Activated naive CD4-positive, alpha-beta T cell treated with Interleukin-2 at 50 U/mL for 16 hours (primary cell): ENCODE data around the gene GRIK1.

Experiments used
- DNase-seq: peaks from one replicate; pipeline ENCODE4 v3.0.0-alpha.2; 2020

Gene GRIK1

DNA sequence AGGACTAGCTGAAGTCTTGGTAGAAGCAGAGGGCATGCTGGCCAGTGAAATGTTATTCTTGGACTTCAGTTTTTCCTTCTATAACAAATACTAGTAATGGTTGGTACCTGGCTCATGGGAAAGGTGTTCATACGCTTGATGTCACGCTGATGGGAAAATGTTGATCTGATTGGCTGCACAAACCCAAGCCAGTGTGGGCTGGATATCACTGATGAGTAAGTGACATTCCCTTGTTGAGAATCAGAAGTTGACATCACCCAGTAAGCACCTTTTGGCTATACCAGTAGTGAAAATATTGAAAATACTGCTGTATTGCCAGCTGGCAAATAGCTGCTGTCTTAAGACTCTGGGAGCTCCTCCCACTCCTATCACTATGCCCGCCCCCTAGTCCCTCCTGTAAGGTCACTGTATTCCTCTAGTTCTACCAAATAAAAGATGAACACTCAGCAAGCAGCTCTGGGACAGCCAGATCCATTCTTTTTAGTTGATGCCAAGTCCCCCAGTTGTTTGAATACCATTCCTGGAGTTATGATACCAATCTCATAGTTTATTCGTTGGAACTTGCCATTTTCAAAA, 168.2 kb downstream of the GRIK1 start:
- DNase-seq = no peak

DNA sequence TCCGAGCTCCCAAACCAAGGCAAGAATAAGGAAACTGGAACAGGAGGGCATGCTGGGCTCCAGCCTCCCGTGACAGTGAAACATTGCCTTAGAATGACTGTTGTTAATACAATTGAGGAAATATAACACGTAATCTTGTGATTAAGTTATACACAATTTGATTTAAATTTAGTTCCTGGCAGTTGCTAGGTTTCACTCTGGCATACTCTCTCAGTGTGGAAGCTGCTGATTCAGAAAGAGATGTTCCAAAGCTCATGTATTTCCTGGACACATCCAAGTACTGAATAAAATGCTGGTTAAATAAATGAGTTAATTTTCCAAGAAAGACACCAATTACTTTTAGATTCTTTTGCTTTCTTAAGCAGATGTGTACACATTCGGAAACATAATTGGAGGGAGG, 176.1 kb downstream of the GRIK1 start:
- no peak for DNase-seq

DNA sequence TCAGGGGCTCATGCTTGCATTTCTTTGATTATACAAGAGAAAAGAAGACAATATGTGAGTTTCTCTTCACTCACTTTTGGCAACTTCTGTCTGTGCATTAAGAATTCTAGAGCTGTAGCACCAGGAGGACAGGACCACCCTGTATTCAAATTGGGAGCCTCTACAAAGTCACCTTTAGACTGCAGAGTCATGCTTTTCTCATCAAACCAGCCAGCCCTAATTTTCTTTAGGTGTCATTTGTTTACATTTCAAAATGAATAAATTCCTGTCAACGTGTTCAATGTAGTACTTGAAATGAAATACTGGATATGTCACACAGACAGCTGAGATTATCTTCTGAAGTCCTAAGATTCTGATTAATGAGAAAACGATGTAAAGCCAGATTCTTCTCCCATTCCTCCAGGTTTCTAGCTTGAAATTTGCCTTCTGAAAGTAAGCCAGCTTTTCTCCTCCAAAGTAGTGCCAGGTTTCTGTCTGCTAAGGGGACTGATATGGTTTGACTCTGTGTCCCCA, 177.2 kb downstream of the GRIK1 start:
- no peak for DNase-seq

DNA sequence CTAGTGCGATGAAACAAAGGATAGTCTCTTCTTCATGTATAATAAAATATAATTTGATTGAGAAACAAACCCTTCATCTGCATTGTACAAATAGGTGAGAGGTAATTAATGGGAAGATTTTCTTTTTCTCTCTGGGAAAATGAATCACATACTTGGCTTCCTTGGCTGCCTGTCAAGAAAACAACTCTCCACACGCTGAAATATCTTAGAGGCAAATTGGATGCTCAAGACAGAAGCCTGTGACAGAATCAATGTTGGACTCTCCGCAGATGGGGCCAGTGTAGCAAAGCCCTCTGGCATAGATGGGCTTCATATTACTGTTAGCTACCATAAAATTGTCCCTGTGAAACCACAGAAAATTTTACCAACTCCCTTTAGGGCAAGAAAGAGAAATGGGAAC, 186.6 kb downstream of the GRIK1 start:
- no peak for DNase-seq

DNA sequence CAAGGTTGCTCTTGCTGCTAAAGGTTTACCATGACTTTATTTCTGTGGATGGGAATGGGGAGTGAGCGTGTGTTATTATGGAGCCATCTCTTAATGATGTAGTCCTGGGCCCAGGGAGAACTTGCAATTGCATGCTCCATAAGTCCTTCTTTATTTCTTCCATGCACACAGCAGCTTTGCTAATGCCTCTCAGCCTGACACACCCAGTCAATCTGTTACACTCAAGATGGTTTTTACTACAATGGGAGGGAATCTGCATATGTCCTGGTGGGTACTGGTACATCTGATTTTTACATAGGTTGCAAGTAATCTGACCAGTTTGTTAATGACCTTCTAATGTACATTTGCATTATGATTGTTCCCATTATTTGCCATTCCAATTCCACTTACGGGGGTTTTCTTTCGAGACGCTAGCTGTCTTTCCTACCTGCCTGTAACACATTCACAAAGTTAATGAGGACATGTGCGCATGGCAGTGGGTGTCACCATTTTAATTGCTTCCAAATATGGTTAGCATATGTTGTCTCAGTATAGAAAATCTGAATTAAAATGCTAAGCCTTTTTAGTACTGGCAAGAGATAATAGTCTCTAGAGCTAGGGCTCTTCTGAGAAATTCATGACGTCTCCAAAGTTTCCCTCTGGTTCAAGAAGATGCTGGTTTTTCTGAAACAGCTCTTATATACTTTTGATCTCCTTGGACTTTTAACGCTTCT, 188.2 kb downstream of the GRIK1 start:
- no peak for DNase-seq

DNA sequence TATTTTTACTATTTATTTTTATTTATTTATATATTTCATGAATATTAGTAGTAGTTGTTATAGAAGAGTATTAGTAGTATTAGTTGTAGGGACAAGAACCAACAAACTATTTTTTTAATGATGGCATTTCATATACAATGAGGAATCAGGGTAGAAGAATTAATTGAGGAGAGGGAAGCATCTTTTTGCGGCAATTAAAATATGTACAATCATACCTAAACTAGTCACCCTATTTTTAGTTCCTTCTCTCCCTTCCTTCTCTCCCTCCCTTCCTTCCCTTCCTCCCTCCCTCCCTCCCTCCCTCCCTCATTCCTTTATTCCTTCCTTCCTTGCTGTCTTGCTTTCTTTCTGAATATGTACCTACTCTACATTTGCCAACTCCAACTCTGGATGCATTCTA, 189.8 kb downstream of the GRIK1 start:
- DNase-seq = no peak

DNA sequence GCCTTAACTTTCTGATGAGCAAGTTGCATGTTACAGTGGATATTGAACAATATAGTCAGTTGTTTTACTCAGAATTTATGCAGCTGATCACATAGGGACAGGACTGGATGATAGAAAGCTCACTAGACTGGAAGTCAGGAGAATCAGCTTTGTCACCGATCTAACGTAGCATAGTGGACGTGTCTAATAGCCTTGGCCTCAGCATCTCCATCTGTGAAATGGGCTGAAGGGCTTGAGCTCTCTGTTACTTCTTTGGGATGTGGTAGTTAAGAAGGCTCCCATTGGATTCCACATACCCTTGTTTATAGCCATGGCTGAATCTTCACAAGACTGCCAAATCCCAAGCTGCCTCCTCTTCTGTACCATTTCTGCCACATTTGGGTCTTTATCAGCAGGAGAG, 190.6 kb downstream of the GRIK1 start:
- no peak for DNase-seq

DNA sequence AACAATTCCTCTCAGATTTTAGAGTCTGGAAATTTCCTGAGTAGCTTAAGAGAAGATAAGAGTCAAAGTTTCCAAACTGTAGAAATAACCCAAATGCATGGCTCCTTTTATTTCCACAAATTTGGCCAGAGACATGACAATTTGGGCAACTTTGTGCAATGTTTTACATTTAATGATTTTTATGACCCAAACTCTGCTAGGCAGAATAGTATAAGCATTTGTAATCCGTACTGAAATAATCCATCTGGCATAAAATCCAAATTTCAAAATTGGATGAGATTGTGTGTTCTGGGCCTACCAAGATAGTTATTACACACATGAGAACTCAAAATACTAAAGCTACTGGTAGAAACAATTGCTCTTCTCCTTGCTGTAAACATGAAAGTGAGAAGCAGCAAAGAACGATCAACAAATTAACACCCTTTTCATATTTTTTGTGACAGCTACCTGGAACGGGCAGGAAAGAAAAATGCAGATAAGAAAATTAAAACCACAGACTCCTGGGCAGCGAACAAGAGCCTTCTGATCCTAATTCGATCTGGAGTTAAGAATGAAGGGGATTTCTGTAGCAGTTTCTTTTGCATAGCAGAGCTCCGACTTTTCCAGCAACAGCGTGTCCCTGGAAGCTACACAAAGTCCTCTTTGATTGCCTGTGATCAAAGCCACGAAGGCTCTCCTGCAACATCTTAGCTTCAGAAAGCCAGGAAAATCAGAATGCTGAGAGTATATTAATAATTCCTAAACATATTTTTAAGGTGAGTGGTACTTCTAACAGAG, 191.2 kb downstream of the GRIK1 start:
- no peak for DNase-seq

DNA sequence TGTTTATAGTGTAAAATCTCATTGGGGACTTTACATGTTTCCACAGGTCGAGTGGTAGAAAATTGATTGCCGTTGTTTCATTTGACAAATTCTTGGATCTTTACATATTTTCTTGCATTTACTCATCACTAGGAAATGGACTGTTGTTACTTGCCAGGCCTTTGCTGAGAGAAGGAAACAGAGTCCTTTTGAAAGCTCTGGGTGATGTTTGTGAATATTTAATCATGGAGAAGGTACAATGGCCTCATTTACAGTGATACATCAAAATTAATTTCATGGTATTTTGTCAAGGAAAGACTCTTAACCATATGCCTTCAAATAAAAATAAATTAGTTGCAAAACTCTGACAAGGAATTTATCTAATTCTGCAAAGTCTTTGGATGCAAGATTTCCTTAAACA, 198.0 kb downstream of the GRIK1 start:
- DNase-seq = no peak

DNA sequence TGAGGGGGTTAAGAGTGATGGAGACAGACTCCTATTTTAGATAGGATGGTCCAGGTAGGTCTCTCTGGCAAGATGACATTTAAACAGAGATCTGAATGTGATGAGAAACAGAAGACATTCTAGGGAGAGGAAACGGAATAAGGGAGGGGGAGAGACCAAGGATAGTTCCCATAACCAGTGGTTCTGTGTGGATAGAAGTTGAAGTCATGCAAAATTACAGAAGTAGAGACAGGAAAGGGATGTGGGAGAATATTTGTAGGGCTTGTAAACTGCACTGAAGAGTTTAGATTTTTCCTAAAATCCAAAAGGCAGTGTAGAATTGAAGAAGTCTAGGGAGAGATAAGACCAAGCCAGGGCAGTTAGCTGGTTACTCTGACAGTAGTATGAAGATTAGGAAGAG, 200.6 kb downstream of the GRIK1 start:
- no peak for DNase-seq

DNA sequence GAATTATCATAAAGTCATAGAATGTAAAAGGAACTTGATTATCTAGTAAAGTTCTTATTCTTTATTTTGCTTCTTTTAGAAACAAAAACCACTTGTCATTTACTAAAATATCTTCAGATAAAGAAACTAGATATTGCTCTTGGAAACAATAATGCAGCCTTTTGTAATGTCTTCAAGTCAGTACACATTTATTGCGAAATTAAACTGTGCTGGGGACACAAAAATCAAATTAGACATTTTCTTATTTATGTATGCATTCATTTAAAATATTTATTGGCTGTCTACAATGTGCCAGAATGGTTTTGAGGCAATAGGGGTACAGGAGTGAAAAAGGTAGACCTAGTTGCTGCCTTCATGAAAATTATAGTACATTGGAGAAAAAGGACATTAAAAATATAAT, 201.1 kb downstream of the GRIK1 start:
- no peak for DNase-seq

DNA sequence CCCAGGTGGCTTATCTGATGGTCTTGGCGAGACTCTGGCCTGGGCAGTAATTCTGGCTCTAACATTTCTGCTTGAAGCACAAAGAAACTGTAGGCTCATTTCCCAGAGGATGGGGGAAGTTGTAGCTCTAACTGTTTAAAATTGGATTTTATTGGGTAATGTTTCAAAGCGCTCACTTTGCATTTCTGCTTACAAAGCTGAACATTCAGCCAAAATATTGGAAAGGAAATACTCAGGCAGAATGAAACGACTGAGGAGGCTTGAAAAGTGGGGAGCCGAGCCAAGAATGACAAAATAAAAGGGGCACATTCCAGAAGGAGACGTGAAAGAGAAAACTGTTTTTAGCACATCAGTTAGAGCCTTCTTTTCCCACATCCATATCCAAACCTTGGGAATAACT, 202.6 kb downstream of the GRIK1 start:
- no peak for DNase-seq

DNA sequence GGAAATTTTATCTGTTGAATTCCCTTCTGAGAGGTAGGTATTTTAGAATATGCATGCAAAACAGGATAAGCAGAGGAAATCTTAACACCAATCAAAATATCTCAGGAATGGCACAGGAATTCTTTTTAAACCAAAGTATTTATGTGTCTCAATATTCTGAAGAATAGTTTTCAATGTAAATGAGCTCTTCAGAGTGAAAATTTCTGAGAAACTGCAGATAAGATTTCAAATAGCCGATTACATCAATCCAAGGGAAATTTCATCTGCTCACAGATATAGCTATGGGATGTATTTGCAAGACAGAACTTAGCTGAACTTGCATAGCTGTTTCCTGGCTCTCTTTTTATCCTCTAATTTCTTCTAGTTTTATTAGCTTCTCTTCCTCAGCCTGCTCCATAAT, 209.5 kb downstream of the GRIK1 start:
- DNase-seq = no peak

DNA sequence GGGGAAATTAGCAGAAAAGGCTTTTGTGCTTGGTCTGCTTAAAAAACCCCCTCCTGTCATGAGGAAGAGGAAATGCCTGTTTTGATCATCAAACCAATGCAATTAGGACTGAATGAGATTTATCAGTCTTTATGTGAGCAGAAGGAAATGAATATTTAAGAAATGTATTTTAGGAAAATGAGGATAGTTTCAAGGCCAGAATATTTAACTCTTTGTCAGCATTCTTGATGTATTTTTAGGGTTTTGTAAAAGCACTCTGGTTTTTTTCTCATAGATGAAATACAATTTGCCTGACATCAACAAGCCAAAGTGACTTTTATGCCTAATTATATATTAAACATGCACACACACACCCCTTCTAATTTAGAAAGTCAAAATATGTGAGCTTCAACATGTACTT, 213.8 kb downstream of the GRIK1 start:
- DNase-seq = no peak

DNA sequence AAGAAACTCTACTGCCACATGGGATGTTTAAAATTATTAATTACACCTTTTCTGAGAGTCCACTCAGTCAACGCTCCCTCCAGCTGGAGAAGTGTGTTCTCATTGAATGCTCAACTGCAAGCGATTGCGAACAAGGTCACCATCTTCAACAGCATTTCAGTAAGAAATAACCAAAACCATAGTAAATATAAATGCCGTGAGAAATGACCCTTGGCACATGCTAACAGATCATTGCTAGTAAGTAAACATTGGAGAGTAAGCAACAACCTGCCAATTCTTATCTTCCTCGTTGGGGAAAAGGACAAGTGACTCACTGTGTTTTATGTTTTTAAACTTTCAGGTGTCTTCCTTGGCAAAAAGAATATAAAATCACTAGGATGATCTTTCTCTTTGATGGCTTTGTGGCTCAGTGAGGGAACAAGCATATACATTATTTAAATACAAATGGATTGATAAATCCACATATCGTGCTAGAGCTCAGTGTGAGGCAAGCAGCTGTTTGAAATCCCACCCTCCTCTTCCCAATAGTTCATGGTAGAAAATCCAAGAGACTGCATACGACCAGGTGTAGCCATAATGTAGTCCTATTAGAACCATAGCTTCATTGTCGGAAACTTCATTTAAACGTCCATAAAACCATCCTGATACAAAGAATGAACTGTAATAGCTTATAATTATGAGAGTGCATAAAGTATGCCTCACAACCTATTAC, 214.6 kb downstream of the GRIK1 start:
- DNase-seq = no peak

DNA sequence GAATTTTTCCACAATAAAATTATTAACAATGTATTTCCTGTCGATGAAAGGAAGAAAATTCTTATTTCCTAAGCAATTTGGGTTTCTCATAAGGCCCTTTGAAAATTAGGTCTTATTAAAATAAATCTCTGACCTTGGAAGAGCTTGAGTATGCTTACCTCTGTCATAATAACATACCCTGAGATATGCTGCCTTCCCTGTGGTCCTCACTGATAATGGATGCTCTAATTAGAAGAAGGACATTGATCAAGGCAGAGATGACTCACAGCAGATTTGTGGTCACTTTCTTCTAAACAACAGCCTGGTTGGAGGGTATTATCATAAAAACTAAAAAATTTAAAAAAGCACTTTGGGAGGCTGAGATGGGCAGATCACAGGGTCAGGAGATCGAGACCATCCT, 217.8 kb downstream of the GRIK1 start:
- no peak for DNase-seq

DNA sequence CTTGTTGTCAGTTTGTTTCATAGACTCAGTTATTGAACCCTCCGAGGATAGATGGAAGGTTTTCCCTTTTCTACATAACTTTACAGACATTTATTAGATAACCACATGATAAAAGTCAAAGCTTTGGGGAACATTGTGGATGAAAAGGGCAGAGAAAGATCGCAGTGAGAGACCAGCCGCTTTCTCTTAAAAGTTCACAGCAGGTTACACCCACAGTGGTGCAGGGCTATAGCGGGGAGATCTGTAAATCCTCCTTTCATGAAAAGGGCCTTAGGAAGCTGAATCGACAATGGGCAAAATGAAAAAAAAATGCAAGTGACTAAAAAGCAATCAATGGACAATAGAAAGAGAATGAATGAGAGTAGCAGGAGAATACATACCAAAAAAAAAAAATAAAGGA, 218.6 kb downstream of the GRIK1 start:
- DNase-seq = no peak

DNA sequence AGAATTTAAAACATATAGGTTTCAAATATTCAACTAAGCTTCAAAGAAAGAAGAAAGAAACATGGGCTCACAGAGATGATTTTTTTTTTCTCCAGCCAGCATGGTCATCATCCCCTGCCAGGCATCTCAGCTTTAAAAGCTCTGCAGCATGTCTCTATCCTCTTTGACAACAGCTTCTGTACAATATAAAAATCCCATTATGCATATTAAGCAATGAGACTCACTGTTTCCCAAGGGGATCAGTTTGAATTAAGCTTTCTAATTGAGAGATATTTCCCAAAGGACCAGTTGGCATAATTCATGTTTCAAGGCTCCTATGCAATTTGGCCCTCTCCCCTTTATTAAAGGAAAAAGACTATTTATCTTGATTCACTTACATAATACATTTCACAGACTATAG, 220.3 kb downstream of the GRIK1 start:
- no peak for DNase-seq

DNA sequence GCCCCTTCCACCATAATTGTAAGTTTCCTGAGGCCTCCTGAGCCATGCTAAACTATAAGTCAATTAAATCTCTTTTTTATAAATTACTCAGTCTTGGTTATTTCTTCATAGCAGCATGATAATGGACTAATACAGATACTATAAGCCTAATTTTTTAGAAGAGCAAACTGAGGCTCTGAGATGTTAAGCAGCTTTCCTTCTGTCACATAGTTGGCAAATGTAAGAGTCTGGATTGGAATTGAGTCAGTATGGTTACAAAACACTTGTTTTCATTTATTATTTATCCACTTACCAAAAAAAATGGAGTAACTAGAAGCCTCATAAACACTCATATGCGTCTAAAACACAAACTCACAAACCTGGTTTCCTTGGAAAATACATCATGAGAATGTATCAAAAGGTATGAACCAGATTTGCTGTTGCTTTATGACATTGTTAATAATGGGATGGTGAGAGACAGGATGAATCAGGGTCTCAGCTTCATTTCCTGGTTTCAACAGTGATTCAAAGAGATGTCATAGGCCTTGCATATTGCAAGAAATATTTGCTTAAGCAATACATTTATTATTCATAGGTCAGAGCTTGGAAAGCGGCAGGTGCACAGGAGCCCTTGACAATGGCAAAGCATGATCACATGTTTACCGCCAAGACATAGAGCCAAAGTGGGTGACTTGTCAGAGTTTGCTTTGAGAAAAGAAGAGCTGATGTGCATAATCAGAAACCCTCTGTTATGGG, 221.5 kb downstream of the GRIK1 start:
- no peak for DNase-seq

DNA sequence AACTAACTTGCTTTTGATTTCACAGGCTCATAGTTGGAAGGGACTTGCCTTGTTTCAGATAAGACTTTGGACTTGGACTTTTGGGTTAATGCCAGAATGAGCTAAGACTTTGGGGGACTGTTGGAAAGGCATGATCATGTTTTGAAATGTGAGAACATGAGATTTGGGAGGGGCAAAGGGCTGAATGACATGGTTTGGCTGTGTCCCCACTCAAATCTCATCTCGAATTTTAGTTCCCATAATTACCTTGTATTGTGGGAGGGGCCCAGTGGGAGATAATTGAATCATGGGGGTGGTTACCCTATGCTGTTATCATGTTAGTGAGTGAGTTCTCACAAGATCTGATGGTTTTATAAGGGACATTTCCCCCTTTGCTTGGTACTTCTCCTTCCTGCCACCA, 222.1 kb downstream of the GRIK1 start:
- no peak for DNase-seq

DNA sequence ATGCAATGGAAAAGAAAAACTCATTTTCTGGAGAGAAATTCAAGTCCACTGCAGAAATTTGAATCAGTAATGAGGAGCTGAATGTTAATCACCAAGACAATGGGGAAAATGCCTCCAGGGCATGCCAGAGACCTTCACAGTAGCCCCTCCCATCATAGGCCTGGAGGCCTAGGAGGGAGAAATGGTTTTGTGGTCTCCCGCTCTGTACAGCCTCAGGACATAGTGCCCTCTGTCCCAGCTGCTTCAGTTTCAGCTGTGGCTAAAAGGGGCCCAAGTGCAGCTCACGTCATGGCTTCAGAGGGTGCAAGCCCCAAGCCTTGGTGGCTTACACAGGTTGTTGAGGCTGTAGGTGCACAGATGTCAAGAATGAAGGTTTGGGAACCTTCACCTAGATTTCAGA, 223.0 kb downstream of the GRIK1 start:
- no peak for DNase-seq

DNA sequence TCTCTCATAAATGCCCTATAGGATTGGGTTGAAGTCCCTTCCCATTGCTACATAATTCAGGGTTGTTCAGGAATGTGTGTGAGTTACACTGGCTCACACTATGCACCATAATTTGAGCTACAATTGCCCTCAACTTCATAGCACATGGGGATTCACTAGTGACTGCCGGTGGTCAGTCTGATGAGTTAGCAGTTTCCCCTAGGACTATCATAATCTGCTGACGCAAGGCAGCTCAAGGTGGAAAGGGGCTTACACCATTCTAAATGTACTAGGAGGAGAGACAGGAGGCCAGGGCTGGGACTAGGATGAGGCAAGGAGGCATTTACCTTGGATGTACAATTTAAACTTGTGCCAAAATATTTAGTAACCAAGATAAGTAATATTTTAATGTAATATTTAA, 224.7 kb downstream of the GRIK1 start:
- DNase-seq = no peak

DNA sequence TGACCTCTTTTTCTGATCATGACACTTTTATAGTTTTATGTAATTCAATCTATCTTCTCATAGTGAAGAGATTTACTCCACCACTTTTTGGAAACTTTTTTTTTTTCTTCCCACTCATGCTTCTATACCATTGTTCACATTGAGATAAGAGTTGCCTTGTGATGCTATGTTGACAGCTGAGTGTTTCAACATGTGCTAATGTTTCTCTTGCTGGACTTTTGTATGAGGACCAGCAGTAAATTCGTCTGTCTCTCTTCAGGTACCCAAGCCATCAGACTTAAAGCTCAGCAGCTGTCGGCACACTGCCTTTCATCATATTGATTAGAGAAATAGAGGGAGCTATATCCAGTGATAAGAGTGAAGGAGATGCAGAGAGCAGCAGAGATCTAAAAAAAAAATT, 227.0 kb downstream of the GRIK1 start:
- no peak for DNase-seq
